ENCODE results near the gene SLC26A11. TPM values are rescaled to one million over a fixed set of nuclear protein-coding genes. Genes with fewer than 3 reads are reported as not detected.

The SLC26A11 gene
- total RNA-seq, 1 donor: 12.7 TPM

DNA sequence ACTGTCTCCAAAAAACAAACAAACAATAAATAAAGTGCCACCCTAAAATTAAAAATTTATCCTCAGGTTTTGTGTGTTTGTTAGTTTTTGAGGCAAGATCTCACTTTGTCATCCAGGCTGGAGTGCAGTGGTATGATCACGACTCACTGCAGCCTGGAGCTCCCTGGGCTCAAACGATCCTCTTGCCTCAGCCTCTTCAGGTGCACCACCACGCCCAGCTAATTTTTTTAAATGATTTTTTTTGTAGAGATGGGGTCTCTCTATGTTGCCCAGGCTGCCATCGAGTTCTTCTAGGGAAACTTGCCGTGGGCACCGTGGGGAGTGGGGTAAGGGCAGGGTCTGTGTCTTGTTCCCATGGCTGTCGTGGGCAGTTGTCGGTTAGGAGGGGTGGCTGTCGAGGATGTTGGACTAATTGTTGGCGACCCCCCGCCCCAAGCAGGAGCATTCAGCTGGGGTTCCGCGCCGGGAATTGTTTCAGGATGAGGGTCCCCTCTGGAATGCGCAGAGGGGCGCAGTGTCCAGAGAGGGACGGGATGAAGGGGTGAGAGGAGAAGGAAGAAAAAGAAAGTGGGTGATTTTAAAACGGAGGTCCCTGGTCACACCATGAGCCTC is 39.3 kb downstream of the SLC26A11 start:
- peak overlapping the region; percentile 58 for H3K27ac ChIP-seq (ENCODE audit: low read depth, low read length)
- H4K20me1 ChIP-seq (ENCODE audit: insufficient read depth, low read length): peaks cover 4% of the 10 kb centered on the region
- peak overlapping the region; percentile 74 for H2AFZ ChIP-seq (ENCODE audit: low read length)
- H3K27me3 ChIP-seq (ENCODE audit: insufficient read depth, low read length): no peaks in the 10 kb centered on the region
- DNase-seq (ENCODE audit: insufficient read length, low spot score, missing footprints): no peak
- no peaks in the 10 kb centered on the region for H3K9me3 ChIP-seq (ENCODE audit: low read depth, low read length)
- H3K79me2 ChIP-seq (ENCODE audit: insufficient read depth, low read length): peaks cover 34% of the 10 kb centered on the region
- H3K4me2 ChIP-seq (ENCODE audit: insufficient read depth, low read length): peak overlapping the region; percentile 78
- peaks cover 39% of the 10 kb centered on the region for H3K4me1 ChIP-seq (ENCODE audit: insufficient read depth, low read length)
- H3K36me3 ChIP-seq (ENCODE audit: insufficient read depth, low read length): peaks cover 2% of the 10 kb centered on the region
- H3K4me3 ChIP-seq (ENCODE audit: insufficient read depth, low read length): peak overlapping the region; percentile 74
- TF ChIP-seq, protein P1, sequence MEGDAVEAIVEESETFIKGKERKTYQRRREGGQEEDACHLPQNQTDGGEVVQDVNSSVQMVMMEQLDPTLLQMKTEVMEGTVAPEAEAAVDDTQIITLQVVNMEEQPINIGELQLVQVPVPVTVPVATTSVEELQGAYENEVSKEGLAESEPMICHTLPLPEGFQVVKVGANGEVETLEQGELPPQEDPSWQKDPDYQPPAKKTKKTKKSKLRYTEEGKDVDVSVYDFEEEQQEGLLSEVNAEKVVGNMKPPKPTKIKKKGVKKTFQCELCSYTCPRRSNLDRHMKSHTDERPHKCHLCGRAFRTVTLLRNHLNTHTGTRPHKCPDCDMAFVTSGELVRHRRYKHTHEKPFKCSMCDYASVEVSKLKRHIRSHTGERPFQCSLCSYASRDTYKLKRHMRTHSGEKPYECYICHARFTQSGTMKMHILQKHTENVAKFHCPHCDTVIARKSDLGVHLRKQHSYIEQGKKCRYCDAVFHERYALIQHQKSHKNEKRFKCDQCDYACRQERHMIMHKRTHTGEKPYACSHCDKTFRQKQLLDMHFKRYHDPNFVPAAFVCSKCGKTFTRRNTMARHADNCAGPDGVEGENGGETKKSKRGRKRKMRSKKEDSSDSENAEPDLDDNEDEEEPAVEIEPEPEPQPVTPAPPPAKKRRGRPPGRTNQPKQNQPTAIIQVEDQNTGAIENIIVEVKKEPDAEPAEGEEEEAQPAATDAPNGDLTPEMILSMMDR (IDR thresholded peaks at IDR 0.05; ENCODE audit: extremely low read depth, low read depth, low read length): no peak

DNA sequence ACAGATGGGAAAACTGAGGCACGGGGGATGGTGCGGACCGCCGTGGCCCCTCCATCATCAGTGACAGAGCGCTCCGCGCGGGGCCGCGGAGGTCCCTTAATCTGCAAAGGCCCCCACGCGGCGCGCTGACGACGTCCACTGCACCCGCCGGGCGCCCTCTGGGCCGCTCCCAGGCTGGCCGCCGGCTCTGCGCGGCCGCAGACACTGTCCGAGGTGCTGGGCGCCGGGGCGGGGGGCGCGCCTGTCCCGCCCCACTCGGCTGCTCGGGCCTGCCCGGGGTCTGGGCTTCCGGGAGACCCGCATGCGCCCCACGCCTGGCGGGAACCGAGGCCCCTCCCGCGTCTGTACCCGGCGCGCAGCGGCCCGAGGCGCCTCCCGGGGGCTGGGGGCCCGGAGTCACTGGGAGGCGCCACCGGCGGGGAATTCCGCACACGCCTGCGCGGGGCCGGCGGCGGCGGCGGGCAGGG is 39.9 kb downstream of the SLC26A11 start:
- peak; percentile 100 for DNase-seq (ENCODE audit: insufficient read length, low spot score, missing footprints)

GRCh38 chr17:80260791-80261158 is 40.5 kb downstream of the SLC26A11 start, which contains the start of gene RNF213:
Gene RNF213, plus strand, starts transcription at chr17:80260852. Its CDS starts 2,830 bp downstream, at chr17:80263682.
- peak within 1 kb of the TSS; percentile 85 for H3K4me2 ChIP-seq (ENCODE audit: insufficient read depth, low read length)
- TF ChIP-seq, protein P1 (IDR thresholded peaks at IDR 0.05; ENCODE audit: extremely low read depth, low read depth, low read length): no peak
- H3K36me3 ChIP-seq (ENCODE audit: insufficient read depth, low read length): peaks cover 9% of the 10 kb centered on the region
- H3K79me2 ChIP-seq (ENCODE audit: insufficient read depth, low read length): peaks cover 42% of the 10 kb centered on the region
- peak within 1 kb of the TSS; percentile 74 for H2AFZ ChIP-seq (ENCODE audit: low read length)
- DNase-seq (ENCODE audit: insufficient read length, low spot score, missing footprints): peak; percentile 97
- H3K4me3 ChIP-seq (ENCODE audit: insufficient read depth, low read length): peak within 1 kb of the TSS; percentile 94
- peak within 1 kb of the TSS; percentile 68 for H3K27ac ChIP-seq (ENCODE audit: low read depth, low read length)
- H3K9me3 ChIP-seq (ENCODE audit: low read depth, low read length): no peaks in the 10 kb centered on the region
- H3K4me1 ChIP-seq (ENCODE audit: insufficient read depth, low read length): peaks cover 29% of the 10 kb centered on the region
- no peaks in the 10 kb centered on the region for H3K27me3 ChIP-seq (ENCODE audit: insufficient read depth, low read length)
- peaks cover 4% of the 10 kb centered on the region for H4K20me1 ChIP-seq (ENCODE audit: insufficient read depth, low read length)

More for the DNA sequence above, 39.9 kb downstream of the SLC26A11 start:
- TF ChIP-seq, protein P1 (IDR thresholded peaks at IDR 0.05; ENCODE audit: extremely low read depth, low read depth, low read length): no peak
- Histone ChIP-seq H3K9me3 (ENCODE audit: low read depth, low read length) (no peaks in the 10 kb centered on the region), H3K4me2 (ENCODE audit: insufficient read depth, low read length) (peak overlapping the region; percentile 78), H3K36me3 (ENCODE audit: insufficient read depth, low read length) (peaks cover 4% of the 10 kb centered on the region), H3K4me1 (ENCODE audit: insufficient read depth, low read length) (peaks cover 33% of the 10 kb centered on the region), H4K20me1 (ENCODE audit: insufficient read depth, low read length) (peaks cover 4% of the 10 kb centered on the region), H3K79me2 (ENCODE audit: insufficient read depth, low read length) (peaks cover 37% of the 10 kb centered on the region), H2AFZ (ENCODE audit: low read length) (peak overlapping the region; percentile 74), H3K27me3 (ENCODE audit: insufficient read depth, low read length) (no peaks in the 10 kb centered on the region), H3K4me3 (ENCODE audit: insufficient read depth, low read length) (peak overlapping the region; percentile 74), H3K27ac (ENCODE audit: low read depth, low read length) (peak overlapping the region; percentile 58)

GRCh38 chr17:80261159-80261894 is 41.1 kb downstream of the SLC26A11 start:
- TF ChIP-seq, protein P1 (IDR thresholded peaks at IDR 0.05; ENCODE audit: extremely low read depth, low read depth, low read length): no peak
- Histone ChIP-seq H3K36me3 (ENCODE audit: insufficient read depth, low read length) (peaks cover 13% of the 10 kb centered on the region), H3K4me1 (ENCODE audit: insufficient read depth, low read length) (peaks cover 29% of the 10 kb centered on the region), H2AFZ (ENCODE audit: low read length) (peak overlapping the region; percentile 74), H3K9me3 (ENCODE audit: low read depth, low read length) (no peaks in the 10 kb centered on the region), H3K4me3 (ENCODE audit: insufficient read depth, low read length) (peak overlapping the region; percentile 94), H3K27ac (ENCODE audit: low read depth, low read length) (peak overlapping the region; percentile 68), H3K27me3 (ENCODE audit: insufficient read depth, low read length) (no peaks in the 10 kb centered on the region), H3K79me2 (ENCODE audit: insufficient read depth, low read length) (peaks cover 43% of the 10 kb centered on the region), H4K20me1 (ENCODE audit: insufficient read depth, low read length) (peaks cover 4% of the 10 kb centered on the region), H3K4me2 (ENCODE audit: insufficient read depth, low read length) (peak overlapping the region; percentile 85)
- DNase-seq (ENCODE audit: insufficient read length, low spot score, missing footprints): peak; percentile 94
